Loucy (cell line): ENCODE measurements around the gene BTF3L4.

Experiments
- H2AFZ ChIP-seq: fragments of 200-600 bp; sonication (generic); 2 replicates; pipeline ENCODE4 v1.6.0; 2016; ENCODE audit warnings: antibody characterized with exemption, mild to moderate bottlenecking, low read length, moderate library complexity
- H3F3A ChIP-seq: fragments of 200-600 bp; 2 replicates; pipeline ENCODE4 v1.6.0; 2016; ENCODE audit warnings: antibody characterized with exemption, low read depth, mild to moderate bottlenecking
- H3K27me3 ChIP-seq: fragments of 200-600 bp; sonication (generic); 2 replicates; pipeline ENCODE4 v1.6.1; 2014; ENCODE audit warnings: low read length, mild to moderate bottlenecking; ENCODE audit not compliant: insufficient read depth, poor library complexity, severe bottlenecking
- H3K36me3 ChIP-seq: fragments of 200-600 bp; sonication (generic); 2 replicates; pipeline ENCODE4 v1.6.1; 2016; ENCODE audit warnings: low read length; ENCODE audit not compliant: insufficient read depth
- H3K4me1 ChIP-seq: fragments of 200-600 bp; sonication (generic); 2 replicates; pipeline ENCODE4 v1.5.1; 2014; ENCODE audit warnings: low read length, mild to moderate bottlenecking; ENCODE audit not compliant: insufficient read depth, poor library complexity, severe bottlenecking
- H3K4me2 ChIP-seq: fragments of 200-600 bp; sonication (generic); 2 replicates; pipeline ENCODE4 v1.6.0; 2014; ENCODE audit warnings: antibody characterized with exemption, low read length, low read depth, mild to moderate bottlenecking; ENCODE audit not compliant: poor library complexity, severe bottlenecking
- H3K4me3 ChIP-seq: fragments of 200-600 bp; sonication (generic); 2 replicates; pipeline ENCODE4 v1.5.1; 2014; ENCODE audit warnings: low read length, mild to moderate bottlenecking, mixed read lengths; ENCODE audit not compliant: poor library complexity, severe bottlenecking
- H3K79me2 ChIP-seq: fragments of 200-600 bp; sonication (generic); 2 replicates; pipeline ENCODE4 v1.6.1; 2014; ENCODE audit warnings: low read length; ENCODE audit not compliant: insufficient read depth
- H3K9ac ChIP-seq: fragments of 200-600 bp; sonication (generic); 2 replicates; pipeline ENCODE4 v1.6.0; 2014; ENCODE audit warnings: mild to moderate bottlenecking, low read depth, low read length, moderate library complexity; ENCODE audit not compliant: poor library complexity, severe bottlenecking
- H3K9me2 ChIP-seq: fragments of 200-600 bp; sonication (generic); replicated peaks from 2 replicates; pipeline ENCODE4 v1.6.1; 2016; ENCODE audit warnings: low read depth, low read length, mixed read lengths
- H3K9me3 ChIP-seq: fragments of 200-600 bp; sonication (generic); 2 replicates; pipeline ENCODE4 v1.6.1; 2014; ENCODE audit warnings: mild to moderate bottlenecking, antibody characterized with exemption, low read length, low read depth; ENCODE audit not compliant: insufficient read depth
- H4K20me1 ChIP-seq: fragments of 200-600 bp; sonication (generic); 2 replicates; pipeline ENCODE4 v1.6.0; 2014; ENCODE audit warnings: antibody characterized with exemption, low read length, mild to moderate bottlenecking; ENCODE audit not compliant: insufficient read depth, poor library complexity, severe bottlenecking
- EZH2phosphoT487 ChIP-seq: fragments of 200-600 bp; IDR thresholded peaks from 2 replicates; pipeline ENCODE4 v1.6.1; 2018; ENCODE audit warnings: antibody characterized with exemption, mild to moderate bottlenecking, moderate library complexity, borderline replicate concordance
- TF ChIP-seq, protein P1 (sequence below): fragments of 200-600 bp; sonication (generic); conservative IDR thresholded peaks from 2 replicates; pipeline ENCODE4 v1.5.1; 2014; ENCODE audit warnings: mild to moderate bottlenecking, antibody characterized with exemption, low read length

Gene BTF3L4

DNA sequence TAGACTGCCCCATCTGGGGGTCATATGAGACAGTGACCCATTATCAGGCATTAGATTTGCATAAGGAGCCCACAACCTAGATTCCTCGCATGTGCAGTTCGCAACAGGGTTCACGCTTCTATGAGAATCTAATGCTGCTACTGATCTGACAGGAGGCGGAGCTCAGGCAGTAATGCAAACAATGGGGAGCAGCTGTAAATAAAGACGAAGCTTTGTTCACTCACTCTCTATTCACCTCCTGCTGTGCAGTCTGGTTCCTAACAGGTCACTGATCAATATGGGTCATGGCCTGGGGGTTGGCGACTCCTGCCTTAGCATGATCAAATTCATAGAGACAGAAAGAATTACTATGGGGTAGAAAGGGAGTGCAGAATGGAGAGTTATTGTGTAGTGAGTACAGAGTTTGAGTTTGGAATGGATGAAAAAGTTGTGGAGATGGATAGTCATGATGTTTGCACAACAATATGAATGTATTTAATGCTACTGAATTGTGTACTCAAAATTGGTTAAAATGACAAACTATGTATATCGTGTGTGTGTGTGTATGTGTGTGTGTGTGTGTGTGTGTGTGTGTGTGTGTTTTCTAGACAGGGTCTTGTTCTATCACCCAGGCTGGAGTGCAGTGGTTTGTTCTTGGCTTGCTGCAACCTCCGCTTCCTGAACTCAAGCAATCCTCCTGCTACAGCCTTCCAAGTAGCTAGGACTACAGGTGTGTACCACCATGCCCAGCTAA is 42.2 kb downstream of the BTF3L4 start:
- Histone ChIP-seq H4K20me1 (no peaks in the 10 kb centered on the region), H3K9me2 (no peaks in the 10 kb centered on the region), H3K9ac (no peak overlapping the region), H3K79me2 (no peaks in the 10 kb centered on the region), H3K9me3 (no peaks in the 10 kb centered on the region), H3K36me3 (no peaks in the 10 kb centered on the region), H3K4me2 (no peak overlapping the region), H3K4me3 (no peak overlapping the region), H3F3A (no peaks in the 10 kb centered on the region), H3K27me3 (no peaks in the 10 kb centered on the region), H2AFZ (no peak overlapping the region), H3K4me1 (no peaks in the 10 kb centered on the region)
- no peak for TF ChIP-seq EZH2phosphoT487
- TF ChIP-seq, protein P1, sequence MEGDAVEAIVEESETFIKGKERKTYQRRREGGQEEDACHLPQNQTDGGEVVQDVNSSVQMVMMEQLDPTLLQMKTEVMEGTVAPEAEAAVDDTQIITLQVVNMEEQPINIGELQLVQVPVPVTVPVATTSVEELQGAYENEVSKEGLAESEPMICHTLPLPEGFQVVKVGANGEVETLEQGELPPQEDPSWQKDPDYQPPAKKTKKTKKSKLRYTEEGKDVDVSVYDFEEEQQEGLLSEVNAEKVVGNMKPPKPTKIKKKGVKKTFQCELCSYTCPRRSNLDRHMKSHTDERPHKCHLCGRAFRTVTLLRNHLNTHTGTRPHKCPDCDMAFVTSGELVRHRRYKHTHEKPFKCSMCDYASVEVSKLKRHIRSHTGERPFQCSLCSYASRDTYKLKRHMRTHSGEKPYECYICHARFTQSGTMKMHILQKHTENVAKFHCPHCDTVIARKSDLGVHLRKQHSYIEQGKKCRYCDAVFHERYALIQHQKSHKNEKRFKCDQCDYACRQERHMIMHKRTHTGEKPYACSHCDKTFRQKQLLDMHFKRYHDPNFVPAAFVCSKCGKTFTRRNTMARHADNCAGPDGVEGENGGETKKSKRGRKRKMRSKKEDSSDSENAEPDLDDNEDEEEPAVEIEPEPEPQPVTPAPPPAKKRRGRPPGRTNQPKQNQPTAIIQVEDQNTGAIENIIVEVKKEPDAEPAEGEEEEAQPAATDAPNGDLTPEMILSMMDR, result no peak

DNA sequence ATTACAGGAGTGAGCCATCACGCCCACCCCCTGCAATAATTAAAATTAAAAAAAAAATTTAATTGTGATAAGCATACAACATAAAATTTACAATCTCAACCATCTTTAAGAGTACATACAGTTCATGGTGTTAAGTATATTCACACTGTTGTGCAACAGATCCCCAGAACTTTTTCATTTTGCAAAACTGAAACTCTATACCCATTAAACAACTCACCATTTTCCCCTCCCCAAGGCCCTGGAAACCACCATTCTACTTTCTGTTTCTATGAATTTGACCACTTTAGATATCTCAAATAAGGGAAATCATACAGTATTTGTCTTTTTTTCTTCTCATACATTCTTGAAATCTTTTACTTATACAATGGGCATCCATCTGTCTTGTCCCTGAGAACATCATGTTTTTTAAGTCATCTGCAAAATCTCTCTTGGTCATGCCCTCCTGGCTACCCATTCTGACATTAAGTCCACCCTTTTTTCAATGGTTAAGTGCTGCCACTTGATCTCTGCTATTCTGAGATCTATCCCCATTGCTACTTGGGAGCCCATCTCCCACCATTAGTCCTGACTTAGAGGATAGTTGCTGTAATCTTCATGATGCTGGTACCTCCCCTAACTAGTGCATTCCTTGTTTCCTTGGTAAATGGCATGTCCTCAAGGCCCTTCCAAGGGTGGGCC is 46.4 kb downstream of the BTF3L4 start:
- H4K20me1 ChIP-seq, result no peaks in the 10 kb centered on the region
- H3K79me2 ChIP-seq, result no peaks in the 10 kb centered on the region
- no peaks in the 10 kb centered on the region for H3K9me3 ChIP-seq
- no peaks in the 10 kb centered on the region for H3K27me3 ChIP-seq
- no peaks in the 10 kb centered on the region for H3K4me1 ChIP-seq
- no peak overlapping the region for H3K4me2 ChIP-seq
- H3K9ac ChIP-seq, result no peak overlapping the region
- no peak overlapping the region; the same call in 1 of the 2 replicates for H2AFZ ChIP-seq
- H3K36me3 ChIP-seq, result no peaks in the 10 kb centered on the region
- H3F3A ChIP-seq, result no peaks in the 10 kb centered on the region
- H3K4me3 ChIP-seq, result no peak overlapping the region
- TF ChIP-seq, protein P1, result no peak
- TF ChIP-seq EZH2phosphoT487, result no peak
- no peaks in the 10 kb centered on the region for H3K9me2 ChIP-seq

DNA sequence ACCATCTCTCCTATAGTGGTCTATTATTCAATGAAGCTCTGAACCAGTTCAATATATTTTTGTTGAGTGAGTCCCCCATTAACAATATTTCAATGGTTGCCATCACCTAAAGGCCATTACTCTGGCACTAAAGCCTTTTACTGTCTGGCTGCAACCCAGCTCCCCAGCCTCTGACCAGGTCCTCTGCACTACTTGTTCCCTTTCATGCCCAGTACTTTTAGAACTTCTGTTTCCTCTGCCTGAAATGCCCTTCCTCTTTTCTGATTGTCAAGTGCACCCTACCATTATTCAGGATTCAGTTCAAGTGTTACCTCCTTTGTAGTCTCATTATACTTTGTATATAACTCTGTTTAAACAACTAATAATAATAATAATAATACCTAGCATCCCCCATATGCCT is 55.4 kb downstream of the BTF3L4 start:
- Histone ChIP-seq H3K79me2 (no peaks in the 10 kb centered on the region), H3K4me2 (no peak overlapping the region), H2AFZ (no peak overlapping the region), H3K36me3 (no peaks in the 10 kb centered on the region), H3K4me1 (peaks cover 5% of the 10 kb centered on the region), H3K9me2 (no peaks in the 10 kb centered on the region), H3F3A (no peaks in the 10 kb centered on the region), H3K27me3 (no peaks in the 10 kb centered on the region), H3K4me3 (no peak overlapping the region), H4K20me1 (no peaks in the 10 kb centered on the region), H3K9me3 (no peaks in the 10 kb centered on the region), H3K9ac (no peak overlapping the region)
- no peak for TF ChIP-seq EZH2phosphoT487
- TF ChIP-seq, protein P1, result no peak
